Measurements from ENCODE around the gene DEFB131B.
"Not testable (repeated sequence)": the region's sequence is repeated elsewhere in the genome, so short reads cannot be mapped to it uniquely, and the experiment has no call there.

DEFB131B gene, protein sequence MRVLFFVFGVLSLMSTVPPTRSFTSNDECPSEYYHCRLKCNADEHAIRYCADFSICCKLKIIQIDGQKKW

DNA sequence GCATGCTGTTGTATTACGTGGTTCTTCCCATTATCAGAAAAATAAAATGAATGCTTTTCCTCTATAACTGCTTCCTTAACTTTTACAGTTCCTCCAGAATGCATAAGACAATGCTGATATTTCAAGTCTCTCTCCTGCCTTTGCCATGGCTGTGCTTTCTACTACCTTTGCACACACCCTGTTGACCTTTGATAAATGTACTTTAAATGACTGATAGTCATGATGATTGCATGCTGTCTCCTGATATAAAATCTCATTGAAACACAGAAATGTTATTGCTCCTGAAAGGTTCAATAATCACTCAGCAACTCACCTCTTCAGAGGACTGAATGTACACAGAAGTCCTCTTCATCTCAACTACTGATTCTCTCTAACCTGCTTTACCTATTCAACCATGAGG, at the start of gene DEFB131B:
Gene DEFB131B, plus strand, starts transcription at position 395 of the 400 bp plus-strand sequence. Its CDS starts 0 bp downstream, at position 395.
- ATAC-seq, DNase-seq: not testable (repeated sequence)

DNA sequence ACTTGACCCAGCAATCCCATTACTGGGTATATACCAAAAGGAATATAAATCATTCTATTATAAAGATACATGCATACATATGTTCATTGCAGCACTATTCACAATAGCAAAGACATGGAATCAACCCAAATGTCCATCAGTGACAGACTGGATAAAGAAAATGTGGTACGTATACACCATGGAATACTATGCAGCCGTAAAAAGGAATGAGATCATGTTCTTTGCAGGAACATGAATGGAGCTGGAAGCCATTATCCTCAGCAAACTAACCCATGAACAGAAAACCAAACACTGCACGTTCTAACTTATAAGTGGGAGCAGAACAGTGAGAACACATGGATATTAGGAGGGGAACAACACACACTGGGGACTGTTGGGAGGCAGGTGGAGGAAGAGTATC, 49.0 kb upstream of the DEFB131B start:
- not testable (repeated sequence) for DNase-seq, ATAC-seq

- not testable (repeated sequence) for ATAC-seq, DNase-seq
Observed at GRCh38 chr11:71829686-71830085, 48.6 kb upstream of the DEFB131B start.

GRCh38 chr11:71832811-71833210, 45.4 kb upstream of the DEFB131B start, which contains the start of gene DEFB108B:
Gene DEFB108B, plus strand, starts transcription at chr11:71833200. Its CDS starts 0 bp downstream, at chr11:71833200.
- DNase-seq, ATAC-seq: not testable (repeated sequence)

DNA sequence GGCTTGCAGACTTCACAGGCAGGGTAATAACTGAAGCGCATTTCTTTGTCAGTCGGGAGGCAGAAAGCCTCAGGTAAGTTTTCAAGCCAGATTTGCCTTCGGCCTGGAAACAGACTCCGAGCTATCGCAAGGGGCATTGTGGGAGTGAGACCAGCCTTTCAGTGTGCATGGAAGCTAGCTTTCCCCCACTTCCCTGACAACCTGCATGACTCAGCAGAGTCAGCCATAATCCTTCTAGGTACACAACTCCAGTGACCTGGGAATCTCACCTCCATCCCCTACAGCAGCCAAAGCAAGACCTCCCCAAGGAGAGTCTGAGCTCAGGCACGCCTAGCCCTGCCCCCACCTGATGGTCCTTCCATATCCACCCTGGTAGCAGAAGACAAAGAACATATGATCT, 35.5 kb upstream of the DEFB131B start:
- ATAC-seq, DNase-seq: not testable (repeated sequence)

- DNase-seq, ATAC-seq: not testable (repeated sequence)
Observed at GRCh38 chr11:71843355-71843754, 34.9 kb upstream of the DEFB131B start.

DNA sequence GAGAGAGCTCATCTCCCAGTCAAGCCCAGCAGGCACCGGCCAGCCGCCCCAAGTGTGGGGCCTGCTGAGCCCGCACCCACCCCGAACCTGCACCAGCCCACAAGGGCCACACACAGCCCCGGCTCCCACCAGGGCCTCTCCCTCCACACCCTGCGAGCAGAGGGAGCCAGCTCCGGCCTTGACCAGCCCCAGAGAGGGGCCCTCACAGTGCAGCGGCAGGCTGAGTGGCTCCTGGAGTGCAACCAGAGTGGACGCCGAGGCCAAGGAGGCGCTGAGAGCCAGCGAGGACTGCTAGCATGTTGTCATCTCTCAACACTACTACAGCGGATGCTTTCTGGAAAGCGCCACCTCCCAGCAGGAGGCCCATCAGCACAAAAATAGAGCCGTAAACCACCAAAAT, 34.4 kb upstream of the DEFB131B start:
- DNase-seq (no peak), ATAC-seq (no peak)

GRCh38 chr11:71853895-71854294, 24.4 kb upstream of the DEFB131B start:
- not testable (repeated sequence) for DNase-seq, ATAC-seq

- ATAC-seq, DNase-seq: not testable (repeated sequence)
Observed at GRCh38 chr11:71855880-71856279, 22.4 kb upstream of the DEFB131B start.

DNA sequence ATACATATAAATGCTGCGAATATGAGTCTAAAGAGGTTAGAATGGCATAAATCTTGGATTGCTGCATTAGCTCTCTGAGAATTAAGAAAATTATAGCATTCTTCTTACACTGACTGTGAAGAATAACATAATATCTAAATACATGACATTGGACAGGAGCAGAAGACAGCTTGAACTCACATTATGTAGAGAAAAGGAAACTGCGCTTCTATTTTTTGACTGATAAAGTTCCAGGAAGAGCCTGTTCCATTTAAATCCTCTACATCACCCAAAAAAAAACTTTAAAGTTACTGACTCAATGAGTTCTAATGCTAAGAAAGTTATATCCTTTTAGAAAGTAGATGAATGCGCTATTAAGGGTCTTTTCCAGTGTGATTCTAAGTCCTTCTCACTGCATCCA, 17.4 kb upstream of the DEFB131B start:
- DNase-seq, ATAC-seq: not testable (repeated sequence)

- ATAC-seq, result peak; percentile 63
Observed at GRCh38 chr11:71863978-71864627, 14.2 kb upstream of the DEFB131B start.

GRCh38 chr11:71867209-71867608, 11.0 kb upstream of the DEFB131B start:
- ATAC-seq, DNase-seq: not testable (repeated sequence)

More at GRCh38 chr11:71863978-71864627, 14.2 kb upstream of the DEFB131B start:
- DNase-seq, result peak; percentile 14

- peak; percentile 81 for ATAC-seq
- DNase-seq, result not testable (repeated sequence)
Observed at GRCh38 chr11:71869931-71870330, 8.3 kb upstream of the DEFB131B start.

- ATAC-seq, DNase-seq: not testable (repeated sequence)
Observed at GRCh38 chr11:71870661-71871060, 7.6 kb upstream of the DEFB131B start.

DNA sequence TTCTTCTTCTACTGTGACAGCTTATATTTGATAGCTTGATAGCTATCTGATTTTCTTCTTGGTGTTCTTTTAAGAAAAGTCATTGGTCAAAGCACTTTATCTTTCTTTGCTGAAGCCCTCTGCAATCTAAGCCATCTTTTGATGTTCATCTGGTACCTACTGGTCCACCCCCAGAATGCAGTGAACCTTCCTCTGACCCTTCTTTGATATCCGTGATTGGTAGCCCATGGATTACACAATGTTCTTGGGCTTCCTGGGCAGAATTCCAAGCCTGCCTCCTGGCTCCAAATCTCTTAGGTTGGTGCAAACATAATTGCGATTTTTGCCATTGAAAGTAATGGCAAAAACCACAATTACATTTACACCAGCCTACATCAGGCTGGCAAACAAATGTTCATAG, 2.0 kb upstream of the DEFB131B start:
- ATAC-seq, DNase-seq: not testable (repeated sequence)

DNA sequence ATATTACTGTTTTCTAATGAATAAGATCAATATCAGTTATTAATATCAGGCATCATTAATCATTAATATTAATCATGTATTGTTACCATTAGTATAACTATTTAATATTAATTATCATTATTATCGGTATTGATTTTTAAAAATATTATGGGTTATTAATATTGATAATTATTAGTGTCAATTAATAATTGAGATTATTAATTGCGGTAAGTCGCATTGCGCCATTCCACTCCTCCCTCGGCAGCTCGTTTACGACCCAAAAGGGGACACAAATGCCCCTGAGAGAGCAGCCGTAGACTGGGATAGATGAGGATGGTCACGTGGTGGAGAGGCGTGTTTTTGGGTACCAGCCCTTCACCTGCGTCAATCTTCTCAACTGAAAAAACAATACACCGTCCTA, 7.6 kb downstream of the DEFB131B start:
- not testable (repeated sequence) for DNase-seq, ATAC-seq

DNA sequence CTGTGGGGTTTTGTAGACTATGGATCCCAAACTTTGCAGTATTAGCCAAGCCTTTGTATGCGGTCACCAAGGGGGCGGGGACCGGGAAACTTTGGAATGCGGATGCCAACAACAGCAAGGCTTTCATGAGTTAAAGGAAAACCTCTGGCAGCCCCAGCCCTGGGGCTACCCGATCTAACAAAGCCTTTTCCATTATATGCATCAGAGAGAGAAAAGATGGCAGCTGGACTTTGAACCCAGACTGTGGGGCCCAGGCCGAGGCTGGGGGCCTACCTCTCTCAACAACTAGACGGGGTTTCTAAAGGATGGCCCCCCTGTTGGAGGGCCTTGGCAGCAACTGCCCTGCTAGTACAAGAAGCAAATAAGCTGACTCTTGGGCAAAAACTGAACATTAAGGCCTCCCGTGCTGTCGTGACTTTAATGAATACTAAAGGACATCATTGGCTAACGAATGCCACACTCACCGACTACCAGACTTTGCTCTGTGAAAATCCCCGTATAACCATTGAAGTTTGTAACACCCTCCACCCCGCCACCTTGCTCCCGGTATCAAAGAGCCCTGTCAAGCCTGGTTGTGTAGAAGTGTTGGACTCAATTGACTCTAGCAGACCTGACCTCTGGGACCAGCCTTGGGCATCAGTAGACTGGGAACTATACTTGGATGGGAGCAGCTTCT, 10.2 kb downstream of the DEFB131B start:
- ATAC-seq, DNase-seq: not testable (repeated sequence)

DNA sequence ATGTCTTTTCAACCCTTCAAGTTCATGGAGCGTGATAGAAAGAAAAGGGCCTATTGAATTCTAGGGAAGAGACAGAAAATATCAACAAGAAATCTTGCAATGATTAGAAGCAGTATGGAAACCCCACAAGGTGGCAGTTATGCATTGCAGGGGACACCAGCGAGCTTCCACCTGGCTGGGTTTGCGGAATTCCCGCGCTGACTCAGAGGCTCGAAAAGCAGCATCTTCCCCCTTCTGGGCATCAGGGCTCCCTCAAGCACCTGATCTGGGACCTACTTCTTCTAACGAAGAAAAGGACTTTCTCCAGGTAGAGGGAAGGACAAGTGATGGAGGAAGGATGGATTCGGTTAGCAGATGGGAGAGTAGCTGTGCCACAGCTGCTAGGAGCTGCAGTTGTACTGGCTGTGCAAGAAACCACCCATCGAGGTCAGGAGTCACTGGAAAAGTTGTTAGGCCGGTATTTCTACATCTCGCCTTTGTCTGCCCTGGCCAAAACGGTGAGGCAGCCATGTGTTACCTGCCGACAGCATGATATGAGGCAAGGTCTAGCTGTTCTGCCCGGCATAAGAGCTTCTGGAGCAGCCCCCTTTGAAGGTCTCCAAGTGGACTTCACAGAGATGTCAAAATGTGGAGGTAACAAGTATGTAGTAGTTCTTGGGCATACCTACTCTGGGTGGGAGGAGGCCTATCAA, 11.1 kb downstream of the DEFB131B start:
- DNase-seq, ATAC-seq: not testable (repeated sequence)

DNA sequence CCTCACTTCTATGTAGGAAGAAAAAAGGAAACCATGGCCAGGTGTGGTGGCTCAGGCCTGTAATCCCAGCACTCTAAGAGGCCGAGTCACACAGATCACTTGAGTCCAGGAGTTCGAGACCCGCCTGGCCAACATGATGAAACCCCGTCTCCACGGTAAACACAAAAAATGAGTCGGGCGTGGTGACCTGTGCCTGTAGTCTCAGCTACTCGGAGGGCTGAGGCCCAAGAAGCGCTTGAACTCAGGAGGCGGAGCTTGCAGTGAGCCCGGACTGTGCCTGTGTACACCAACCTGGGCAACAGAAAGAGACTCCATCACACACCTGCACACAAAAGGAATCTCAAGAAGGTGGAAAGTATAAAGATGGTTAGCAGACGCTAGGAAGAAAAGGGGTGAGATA, 17.7 kb downstream of the DEFB131B start:
- DNase-seq, result no peak
- ATAC-seq, result no peak

- not testable (repeated sequence) for ATAC-seq, DNase-seq
Observed at GRCh38 chr11:71901137-71901536, 22.9 kb downstream of the DEFB131B start.

DNA sequence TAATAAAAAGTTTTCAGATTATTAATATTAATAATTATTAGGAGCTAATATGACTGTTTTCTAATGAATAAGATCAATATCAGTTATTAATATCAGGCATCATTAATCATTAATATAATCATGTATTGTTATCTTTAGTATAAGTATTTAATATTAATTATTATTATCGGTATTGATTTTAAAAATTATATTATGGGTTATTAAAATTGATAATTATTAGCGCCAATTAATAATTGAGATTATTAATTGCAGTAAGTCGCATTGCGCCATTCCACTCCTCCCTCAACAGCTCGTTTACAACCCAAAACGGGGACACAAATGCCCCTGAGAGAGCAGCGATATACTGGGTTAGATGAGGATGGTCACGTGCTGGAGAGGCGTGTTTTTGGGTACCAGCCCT, 30.0 kb downstream of the DEFB131B start:
- ATAC-seq, result no peak
- DNase-seq, result no peak

- not testable (repeated sequence) for DNase-seq, ATAC-seq
Observed at GRCh38 chr11:71910775-71911174, 32.5 kb downstream of the DEFB131B start.
